RWPE2 (cell line): Measurements from ENCODE around the gene OPRM1.
A peak's percentile ranks its signal among the peaks of the same experiment; 100 is the strongest.

Experiments
- ATAC-seq: fragments of 200-7000 bp; cut with Tn5 transposase; 3 replicates; pipeline ENCODE4 v1.9.1; 2021; ENCODE audit warnings: low read depth
- DNase-seq: peaks from one replicate; pipeline ENCODE4 v3.0.0-alpha.2; 2020; ENCODE audit warnings: low spot score
- H3K27ac ChIP-seq: fragments of 450-650 bp; 2 replicates; pipeline ENCODE4 v1.5.1; 2017; ENCODE audit warnings: mild to moderate bottlenecking; ENCODE audit not compliant: poor library complexity, severe bottlenecking
- H3K27me3 ChIP-seq: fragments of 250-450 bp; sonication (Bioruptor Pico); 2 replicates; pipeline ENCODE4 v1.5.1; 2021; ENCODE audit warnings: mild to moderate bottlenecking, moderate library complexity; ENCODE audit not compliant: insufficient read depth, poor library complexity, severe bottlenecking
- H3K36me3 ChIP-seq: fragments of 250-450 bp; sonication (Bioruptor Pico); 2 replicates; pipeline ENCODE4 v1.5.1; 2020; ENCODE audit warnings: low read depth, mild to moderate bottlenecking, moderate library complexity
- H3K4me1 ChIP-seq: fragments of 250-450 bp; sonication (Bioruptor Pico); 2 replicates; pipeline ENCODE4 v1.5.1; 2021; ENCODE audit warnings: mild to moderate bottlenecking, moderate library complexity; ENCODE audit not compliant: insufficient read depth, poor library complexity, severe bottlenecking
- H3K4me3 ChIP-seq: fragments of 250-450 bp; sonication (Bioruptor Pico); 2 replicates; pipeline ENCODE4 v1.5.1; 2021; ENCODE audit warnings: mild to moderate bottlenecking, moderate library complexity; ENCODE audit not compliant: severe bottlenecking
- H3K9me3 ChIP-seq: fragments of 250-450 bp; sonication (Bioruptor Pico); 2 replicates; pipeline ENCODE4 v1.5.1; 2021; ENCODE audit warnings: mild to moderate bottlenecking, moderate library complexity; ENCODE audit not compliant: severe bottlenecking
- TF ChIP-seq, protein P1 (sequence below): fragments of 450-650 bp; IDR thresholded peaks from one replicate; pipeline ENCODE4 v1.5.1; 2017; ENCODE audit warnings: mild to moderate bottlenecking, moderate library complexity; ENCODE audit not compliant: poor library complexity, severe bottlenecking

Gene OPRM1

DNA sequence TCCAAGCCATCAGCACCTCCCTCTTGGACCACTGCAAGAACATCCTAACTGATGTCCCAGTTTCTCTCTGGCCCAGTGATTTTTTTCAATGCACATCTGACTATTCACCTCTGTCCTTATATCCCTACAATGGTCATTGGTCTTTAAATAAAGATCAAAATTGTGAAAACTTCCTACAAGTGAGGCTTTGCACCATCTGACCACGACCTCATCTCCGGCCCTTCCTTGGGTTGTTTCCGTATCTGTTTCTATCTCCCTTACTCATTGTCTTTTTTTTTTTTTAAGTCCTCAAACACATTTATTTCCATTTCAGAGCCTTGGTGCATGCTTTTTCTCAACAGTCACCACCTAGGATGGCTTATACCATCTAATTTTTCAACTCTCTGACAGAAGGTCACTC is 229.4 kb downstream of the OPRM1 start:
- H3K27me3 ChIP-seq = no peaks in the 10 kb centered on the region
- no peaks in the 10 kb centered on the region for H3K36me3 ChIP-seq
- no peak for ATAC-seq
- DNase-seq = no peak
- no peak overlapping the region for H3K4me3 ChIP-seq
- H3K27ac ChIP-seq = no peak overlapping the region
- TF ChIP-seq, protein P1, sequence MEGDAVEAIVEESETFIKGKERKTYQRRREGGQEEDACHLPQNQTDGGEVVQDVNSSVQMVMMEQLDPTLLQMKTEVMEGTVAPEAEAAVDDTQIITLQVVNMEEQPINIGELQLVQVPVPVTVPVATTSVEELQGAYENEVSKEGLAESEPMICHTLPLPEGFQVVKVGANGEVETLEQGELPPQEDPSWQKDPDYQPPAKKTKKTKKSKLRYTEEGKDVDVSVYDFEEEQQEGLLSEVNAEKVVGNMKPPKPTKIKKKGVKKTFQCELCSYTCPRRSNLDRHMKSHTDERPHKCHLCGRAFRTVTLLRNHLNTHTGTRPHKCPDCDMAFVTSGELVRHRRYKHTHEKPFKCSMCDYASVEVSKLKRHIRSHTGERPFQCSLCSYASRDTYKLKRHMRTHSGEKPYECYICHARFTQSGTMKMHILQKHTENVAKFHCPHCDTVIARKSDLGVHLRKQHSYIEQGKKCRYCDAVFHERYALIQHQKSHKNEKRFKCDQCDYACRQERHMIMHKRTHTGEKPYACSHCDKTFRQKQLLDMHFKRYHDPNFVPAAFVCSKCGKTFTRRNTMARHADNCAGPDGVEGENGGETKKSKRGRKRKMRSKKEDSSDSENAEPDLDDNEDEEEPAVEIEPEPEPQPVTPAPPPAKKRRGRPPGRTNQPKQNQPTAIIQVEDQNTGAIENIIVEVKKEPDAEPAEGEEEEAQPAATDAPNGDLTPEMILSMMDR = no peak
- H3K4me1 ChIP-seq = peaks cover 4% of the 10 kb centered on the region
- H3K9me3 ChIP-seq = no peaks in the 10 kb centered on the region

DNA sequence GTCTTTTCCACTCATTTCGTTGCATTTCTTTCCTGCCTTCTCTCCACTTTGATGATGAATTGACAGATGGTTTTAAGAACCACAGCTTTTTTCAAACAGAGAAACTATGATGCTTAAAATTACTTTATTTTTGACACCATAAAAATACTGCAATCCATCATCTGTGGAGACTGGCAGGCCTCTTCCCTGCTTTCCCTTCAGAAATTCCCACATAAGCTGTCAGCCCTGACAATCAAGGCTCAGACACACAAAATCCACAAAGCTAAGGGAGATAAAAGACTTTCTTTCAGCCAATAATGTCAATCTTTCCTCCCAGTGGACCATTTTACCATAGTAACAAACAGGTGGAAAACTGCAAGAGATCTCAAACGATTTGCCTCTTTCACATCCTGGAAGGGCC is 235.1 kb downstream of the OPRM1 start:
- H3K27ac ChIP-seq = no peak overlapping the region
- no peak for ATAC-seq
- TF ChIP-seq, protein P1 = no peak
- H3K9me3 ChIP-seq = no peaks in the 10 kb centered on the region
- no peaks in the 10 kb centered on the region for H3K27me3 ChIP-seq
- no peaks in the 10 kb centered on the region for H3K36me3 ChIP-seq
- H3K4me3 ChIP-seq = no peak overlapping the region
- peaks cover 4% of the 10 kb centered on the region for H3K4me1 ChIP-seq
- DNase-seq = no peak

DNA sequence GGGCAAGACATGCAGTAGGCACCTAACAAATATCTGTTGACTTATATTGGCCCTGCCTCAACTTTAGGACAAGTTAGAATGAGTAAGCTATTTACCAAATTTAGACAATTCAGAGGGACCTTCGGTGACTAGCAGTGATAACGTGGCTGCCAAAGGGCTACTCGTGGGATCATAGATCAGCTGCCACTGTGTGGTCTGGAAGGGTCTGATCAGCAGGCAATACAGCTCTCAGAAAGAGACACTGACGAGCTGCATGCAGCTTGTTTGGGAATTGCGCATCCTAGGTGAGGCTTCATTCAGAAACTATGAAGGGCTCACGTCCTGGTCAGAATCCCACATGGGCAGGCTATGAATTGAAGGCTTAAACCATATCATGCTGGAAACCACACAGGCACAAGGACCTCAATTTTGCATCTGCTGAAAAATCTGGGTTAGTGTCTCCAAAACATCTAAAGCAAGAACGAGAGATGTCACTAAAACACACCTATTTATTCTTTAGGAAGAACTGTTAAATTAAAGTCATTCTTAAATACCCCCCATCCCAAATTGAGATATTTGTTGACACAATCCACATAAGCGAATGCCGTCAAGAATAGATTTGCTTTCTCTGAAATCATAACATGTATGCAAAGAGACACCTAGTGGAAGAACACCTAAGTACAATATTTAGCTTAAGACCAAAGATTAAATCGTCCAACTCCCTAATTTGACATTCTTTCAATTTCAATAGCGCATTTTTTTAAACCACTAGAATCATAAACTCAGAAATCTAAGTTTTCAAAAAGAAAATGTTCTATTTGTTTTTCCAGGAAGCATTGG is 238.0 kb downstream of the OPRM1 start:
- Histone ChIP-seq H3K4me1 (no peaks in the 10 kb centered on the region), H3K36me3 (no peaks in the 10 kb centered on the region), H3K9me3 (no peaks in the 10 kb centered on the region), H3K27me3 (no peaks in the 10 kb centered on the region), H3K4me3 (no peak overlapping the region), H3K27ac (no peak overlapping the region)
- DNase-seq = no peak
- ATAC-seq = 0 out of 3 replicates have a peak, but pooled peaks have one; percentile 45
- TF ChIP-seq, protein P1 = peak; percentile 78

DNA sequence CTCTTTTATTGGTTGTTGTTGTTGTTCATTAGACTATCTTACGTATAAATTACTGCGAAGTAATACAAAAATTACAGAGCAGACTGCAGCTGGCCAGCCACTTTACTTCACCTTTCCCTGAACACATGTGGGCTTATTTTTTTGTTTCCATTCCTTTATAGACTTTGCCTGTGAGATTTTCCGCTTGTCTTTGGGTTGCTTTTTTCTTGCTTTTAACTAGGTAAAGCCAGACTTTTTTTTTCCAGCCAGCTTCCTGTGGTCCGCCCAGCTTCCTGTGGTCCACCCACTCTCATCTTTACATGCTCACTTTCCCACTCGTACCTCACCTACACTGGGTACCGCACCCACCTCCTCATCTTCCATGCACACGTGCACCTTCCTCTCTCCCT is 238.6 kb downstream of the OPRM1 start:
- no peak overlapping the region for H3K4me3 ChIP-seq
- ATAC-seq (no peak), DNase-seq (no peak)
- H3K27me3 ChIP-seq = no peaks in the 10 kb centered on the region
- no peaks in the 10 kb centered on the region for H3K36me3 ChIP-seq
- no peaks in the 10 kb centered on the region for H3K9me3 ChIP-seq
- no peaks in the 10 kb centered on the region for H3K4me1 ChIP-seq
- H3K27ac ChIP-seq = no peak overlapping the region
- TF ChIP-seq, protein P1 = peak; percentile 57

DNA sequence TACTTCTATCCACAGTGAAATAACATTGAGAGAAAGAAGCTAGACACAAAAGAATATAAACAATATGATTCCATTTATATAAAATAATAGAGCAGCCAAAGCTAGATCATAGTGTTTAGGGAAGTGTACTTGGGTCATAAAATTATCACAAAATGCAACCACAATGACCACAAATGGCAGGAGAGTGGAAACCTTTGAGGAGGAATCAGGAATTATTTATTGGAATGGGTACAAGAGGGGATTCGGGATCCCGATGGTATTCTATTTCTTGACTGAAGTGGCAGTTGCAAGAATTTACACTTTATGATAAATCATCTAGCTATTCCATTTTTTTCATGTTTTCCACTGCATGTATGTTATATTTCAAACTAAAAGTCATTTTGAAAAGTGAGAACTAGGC is 241.5 kb downstream of the OPRM1 start:
- Histone ChIP-seq H3K9me3 (no peaks in the 10 kb centered on the region), H3K4me1 (no peaks in the 10 kb centered on the region), H3K36me3 (no peaks in the 10 kb centered on the region), H3K4me3 (no peak overlapping the region), H3K27ac (no peak overlapping the region), H3K27me3 (no peaks in the 10 kb centered on the region)
- TF ChIP-seq, protein P1 = no peak
- DNase-seq (no peak), ATAC-seq (no peak)
